IMR-90 (cell line): ENCODE data around the gene QRFP. TPM values are rescaled to one million over a fixed set of nuclear protein-coding genes. Genes with fewer than 3 reads are reported as not detected.

Source experiments
- ATAC-seq: fragments of 200-7000 bp; cut with Tn5 transposase; 2 replicates; pipeline ENCODE4 v1.9.1; 2020; ENCODE audit warnings: low read depth, mild to moderate bottlenecking, moderate library complexity
- BruUV-seq: library from RNA; stranded (reverse); fragments of 400-500 nt; replicated peaks from 2 replicates; lab custom pipeline; 2021; lab: Mats Ljungman, UMichigan
- CTCF ChIA-PET: fragments of 300-600 bp; formaldehyde crosslinking; extraction: SDS; loops from one replicate; lab custom pipeline; 2021; ENCODE audit warnings: antibody characterized with exemption; lab: Yijun Ruan, JAX
- POLR2A ChIA-PET: fragments of 300-600 bp; sonication (Branson Sonifier 250); formaldehyde crosslinking; loops from one replicate; lab custom pipeline; 2022; ENCODE audit warnings: antibody characterized with exemption; ENCODE audit not compliant: unreplicated experiment; lab: Charles Lee
- DNase-seq: peaks from one replicate; pipeline ENCODE4 v3.0.0; 2013
- H2AFZ ChIP-seq: replicated peaks from 2 replicates; pipeline ENCODE3; 2013; ENCODE audit warnings: low read length, mild to moderate bottlenecking; ENCODE audit not compliant: poor library complexity
- H2AK5ac ChIP-seq: 2 replicates; pipeline ENCODE4 v1.6.1; 2013; ENCODE audit warnings: low read depth, low read length, inconsistent platforms
- H2AK9ac ChIP-seq: replicated peaks from 2 replicates; pipeline ENCODE3; 2013; ENCODE audit warnings: mild to moderate bottlenecking, low read depth, low read length, moderate library complexity; ENCODE audit not compliant: poor library complexity
- H2BK120ac ChIP-seq: 2 replicates; pipeline ENCODE4 v1.6.1; 2013; ENCODE audit warnings: low read depth, low read length, inconsistent platforms
- H2BK15ac ChIP-seq: 3 replicates; pipeline ENCODE4 v1.6.1; 2013; ENCODE audit warnings: low read depth, low read length, inconsistent platforms
- H2BK20ac ChIP-seq: 2 replicates; pipeline ENCODE4 v1.6.1; 2013; ENCODE audit warnings: low read depth, mild to moderate bottlenecking, inconsistent platforms, low read length, moderate library complexity
- H2BK5ac ChIP-seq: 2 replicates; pipeline ENCODE4 v1.6.1; 2013; ENCODE audit warnings: mild to moderate bottlenecking, low read depth, low read length, inconsistent platforms; ENCODE audit not compliant: poor library complexity, severe bottlenecking
- H3K14ac ChIP-seq: replicated peaks from 2 replicates; pipeline ENCODE4 v1.6.1; 2013; ENCODE audit warnings: low read depth, low read length, inconsistent platforms
- H3K18ac ChIP-seq: 2 replicates; pipeline ENCODE4 v1.6.1; 2013; ENCODE audit warnings: low read depth, low read length, control low read depth
- H3K23ac ChIP-seq: 2 replicates; pipeline ENCODE4 v1.6.1; 2013; ENCODE audit warnings: low read depth, low read length, inconsistent platforms
- H3K27ac ChIP-seq: 2 replicates; pipeline ENCODE4 v1.5.1; 2013; ENCODE audit warnings: mild to moderate bottlenecking, control low read depth, low read length; ENCODE audit not compliant: insufficient read depth
- H3K27me3 ChIP-seq: 2 replicates; pipeline ENCODE4 v1.6.1; 2013; ENCODE audit warnings: low read length; ENCODE audit not compliant: control insufficient read depth, insufficient read depth
- H3K36me3 ChIP-seq: 2 replicates; pipeline ENCODE4 v1.6.1; 2013; ENCODE audit warnings: low read length, mixed read lengths; ENCODE audit not compliant: control insufficient read depth, insufficient read depth
- H3K4ac ChIP-seq: 2 replicates; pipeline ENCODE4 v1.6.1; 2013; ENCODE audit warnings: low read depth, low read length, inconsistent platforms
- H3K4me1 ChIP-seq: 2 replicates; pipeline ENCODE4 v1.6.1; 2013; ENCODE audit warnings: low read length, mixed read lengths; ENCODE audit not compliant: control insufficient read depth, insufficient read depth
- H3K4me2 ChIP-seq: 2 replicates; pipeline ENCODE4 v1.6.1; 2013; ENCODE audit warnings: low read depth, mild to moderate bottlenecking, control low read depth, low read length, moderate library complexity
- H3K4me3 ChIP-seq: 2 replicates; pipeline ENCODE4 v1.5.1; 2013; ENCODE audit warnings: low read depth, mild to moderate bottlenecking, control low read depth, low read length, moderate library complexity; ENCODE audit not compliant: insufficient read depth
- H3K56ac ChIP-seq: 2 replicates; pipeline ENCODE4 v1.6.1; 2013; ENCODE audit warnings: low read length, inconsistent platforms; ENCODE audit not compliant: insufficient read depth; ENCODE audit errors: extremely low read depth
- H3K79me1 ChIP-seq, 2 experiments: 2 replicates each; pipeline ENCODE4 v1.6.1; 2013; ENCODE audit warnings: low read length in 2 of 2, inconsistent platforms in 1 of 2, low read depth in 1 of 2
- H3K9ac ChIP-seq: 2 replicates; pipeline ENCODE4 v1.6.1; 2013; ENCODE audit warnings: low read depth, low read length, control low read depth
- H3K9me1 ChIP-seq: 2 replicates; pipeline ENCODE4 v1.6.1; 2013; ENCODE audit warnings: low read length, inconsistent platforms; ENCODE audit not compliant: insufficient read depth
- H3K9me3 ChIP-seq: 2 replicates; pipeline ENCODE4 v1.6.1; 2013; ENCODE audit warnings: low read length; ENCODE audit not compliant: control insufficient read depth, insufficient read depth
- H4K20me1 ChIP-seq: 2 replicates; pipeline ENCODE4 v1.6.1; 2013; ENCODE audit warnings: low read length, inconsistent platforms; ENCODE audit not compliant: insufficient read depth
- H4K5ac ChIP-seq: 2 replicates; pipeline ENCODE4 v1.6.1; 2013; ENCODE audit warnings: mild to moderate bottlenecking, low read depth, low read length, control low read depth
- H4K8ac ChIP-seq, 2 experiments: 2 replicates each; pipeline ENCODE4 v1.6.1; 2013; ENCODE audit warnings: low read depth in 2 of 2, low read length in 2 of 2, control low read depth in 1 of 2, inconsistent platforms in 1 of 2
- H4K91ac ChIP-seq: 2 replicates; pipeline ENCODE4 v1.6.1; 2013; ENCODE audit warnings: low read depth, low read length, inconsistent platforms; ENCODE audit not compliant: insufficient read depth
- BHLHE40 ChIP-seq: fragments of 150-350 bp; IDR thresholded peaks from 2 replicates; pipeline ENCODE4 v1.6.1; 2016; ENCODE audit warnings: mild to moderate bottlenecking, low read depth, low read length
- CEBPB ChIP-seq: IDR thresholded peaks from 2 replicates; pipeline ENCODE4 v1.6.1; 2012; ENCODE audit warnings: low read depth, low read length, improper control_type of control experiment
- CHD1 ChIP-seq: IDR thresholded peaks from 2 replicates; pipeline ENCODE4 v1.6.1; 2012; ENCODE audit warnings: low read depth, low read length, improper control_type of control experiment
- FOS ChIP-seq: fragments of 150-350 bp; IDR thresholded peaks from 2 replicates; pipeline ENCODE4 v1.6.1; 2016; ENCODE audit warnings: low read depth, low read length
- MAZ ChIP-seq: IDR thresholded peaks from 2 replicates; pipeline ENCODE4 v1.6.1; 2012; ENCODE audit warnings: low read depth, mild to moderate bottlenecking, low read length, improper control_type of control experiment, moderate library complexity, borderline replicate concordance
- MXI1 ChIP-seq: IDR thresholded peaks from 2 replicates; pipeline ENCODE4 v1.6.1; 2012; ENCODE audit warnings: low read depth, mild to moderate bottlenecking, low read length, moderate library complexity, borderline replicate concordance
- NFE2L2 ChIP-seq: fragments of 150-350 bp; IDR thresholded peaks from 2 replicates; pipeline ENCODE4 v1.6.1; 2016; ENCODE audit warnings: low read depth, mild to moderate bottlenecking, low read length
- POLR2A ChIP-seq: IDR thresholded peaks from 2 replicates; pipeline ENCODE4 v1.6.1; 2012; ENCODE audit warnings: mild to moderate bottlenecking, low read depth, low read length
- RAD21 ChIP-seq: IDR thresholded peaks from 2 replicates; pipeline ENCODE4 v1.6.1; 2012; ENCODE audit warnings: low read length, improper control_type of control experiment
- RCOR1 ChIP-seq: IDR thresholded peaks from 2 replicates; pipeline ENCODE4 v1.6.1; 2012; ENCODE audit warnings: mild to moderate bottlenecking, low read length, improper control_type of control experiment; ENCODE audit not compliant: insufficient replicate concordance
- RFX5 ChIP-seq: IDR thresholded peaks from 2 replicates; pipeline ENCODE4 v1.8.0; 2012; ENCODE audit warnings: low read depth, mild to moderate bottlenecking, low read length, moderate library complexity
- SMC3 ChIP-seq: fragments of 150-350 bp; IDR thresholded peaks from 2 replicates; pipeline ENCODE4 v1.6.1; 2016; ENCODE audit warnings: low read depth, mild to moderate bottlenecking, antibody characterized with exemption, low read length, moderate library complexity
- WGBS, 2 experiments: methylation state at CpG; one replicate each; pipeline versions ENCODE4 v1.1.5 to v1.1.7; 2013; ENCODE audit warnings: missing lambda C conversion rate in 2 of 2; ENCODE audit not compliant: insufficient read length in 1 of 2; ENCODE audit errors: extremely low coverage in 2 of 2; 5-methylcytosine and 5-hydroxymethylcytosine counted together
- dilution Hi-C: fragments of 300-500 bp; cut with HindIII; formaldehyde crosslinking; loops from one replicate; pipeline ENCODE4 v1.14.3; 2018; ENCODE audit warnings: low sequenced_read_pairs; ENCODE audit not compliant: unreplicated experiment
- in situ Hi-C: fragments of 300-500 bp; cut with MboI; formaldehyde crosslinking; loops from 3 replicates; pipeline ENCODE4 v1.14.3; 2019; ENCODE audit warnings: low sequenced_read_pairs, inconsistent platforms, mixed read lengths
- intact Hi-C: fragments of 100-400 bp; cut with micrococcal nuclease; formaldehyde crosslinking; loops from 2 replicates; pipeline ENCODE4 v1.10.0; 2022
- polyA plus RNA-seq, 3 experiments: library from polyadenylated mRNA; depleted of rRNA; stranded (reverse); fragments of >200 nt; gene quantifications; 2 replicates each; pipeline ENCODE4 v1.2.3, GENCODE V29; 2012; ENCODE audit warnings: low replicate concordance in 1 of 3
- total RNA-seq: library from RNA; depleted of rRNA; stranded (reverse); fragments of >200 nt; gene quantifications from 2 replicates; pipeline ENCODE4 v1.2.3, GENCODE V29; 2012
- TF ChIP-seq, protein P1 (sequence below): fragments of 150-350 bp; IDR thresholded peaks from 2 replicates; pipeline ENCODE4 v1.6.1; 2016; ENCODE audit warnings: low read depth, mild to moderate bottlenecking, low read length, moderate library complexity, borderline replicate concordance
- TF ChIP-seq, protein P2 (sequence below): conservative IDR thresholded peaks from 2 replicates; pipeline ENCODE4 v1.5.1; 2012; ENCODE audit warnings: mild to moderate bottlenecking, low read depth, low read length, improper control_type of control experiment

QRFP gene
- total and polyA plus RNA-seq, 2 of the 4 experiments (the other 2 are of a cell fraction), result not detected

GRCh38 chr9:130890124-130890523 lies 6.5 kb downstream of the QRFP start:
- TF ChIP-seq RCOR1 (no peak), MXI1 (no peak), CEBPB (no peak), FOS (no peak), RAD21 (no peak), POLR2A (no peak), SMC3 (no peak), NFE2L2 (no peak), BHLHE40 (no peak), CHD1 (no peak), RFX5 (no peak), MAZ (no peak)
- TF ChIP-seq, protein P1, sequence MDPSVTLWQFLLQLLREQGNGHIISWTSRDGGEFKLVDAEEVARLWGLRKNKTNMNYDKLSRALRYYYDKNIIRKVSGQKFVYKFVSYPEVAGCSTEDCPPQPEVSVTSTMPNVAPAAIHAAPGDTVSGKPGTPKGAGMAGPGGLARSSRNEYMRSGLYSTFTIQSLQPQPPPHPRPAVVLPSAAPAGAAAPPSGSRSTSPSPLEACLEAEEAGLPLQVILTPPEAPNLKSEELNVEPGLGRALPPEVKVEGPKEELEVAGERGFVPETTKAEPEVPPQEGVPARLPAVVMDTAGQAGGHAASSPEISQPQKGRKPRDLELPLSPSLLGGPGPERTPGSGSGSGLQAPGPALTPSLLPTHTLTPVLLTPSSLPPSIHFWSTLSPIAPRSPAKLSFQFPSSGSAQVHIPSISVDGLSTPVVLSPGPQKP, result no peak
- TF ChIP-seq, protein P2, sequence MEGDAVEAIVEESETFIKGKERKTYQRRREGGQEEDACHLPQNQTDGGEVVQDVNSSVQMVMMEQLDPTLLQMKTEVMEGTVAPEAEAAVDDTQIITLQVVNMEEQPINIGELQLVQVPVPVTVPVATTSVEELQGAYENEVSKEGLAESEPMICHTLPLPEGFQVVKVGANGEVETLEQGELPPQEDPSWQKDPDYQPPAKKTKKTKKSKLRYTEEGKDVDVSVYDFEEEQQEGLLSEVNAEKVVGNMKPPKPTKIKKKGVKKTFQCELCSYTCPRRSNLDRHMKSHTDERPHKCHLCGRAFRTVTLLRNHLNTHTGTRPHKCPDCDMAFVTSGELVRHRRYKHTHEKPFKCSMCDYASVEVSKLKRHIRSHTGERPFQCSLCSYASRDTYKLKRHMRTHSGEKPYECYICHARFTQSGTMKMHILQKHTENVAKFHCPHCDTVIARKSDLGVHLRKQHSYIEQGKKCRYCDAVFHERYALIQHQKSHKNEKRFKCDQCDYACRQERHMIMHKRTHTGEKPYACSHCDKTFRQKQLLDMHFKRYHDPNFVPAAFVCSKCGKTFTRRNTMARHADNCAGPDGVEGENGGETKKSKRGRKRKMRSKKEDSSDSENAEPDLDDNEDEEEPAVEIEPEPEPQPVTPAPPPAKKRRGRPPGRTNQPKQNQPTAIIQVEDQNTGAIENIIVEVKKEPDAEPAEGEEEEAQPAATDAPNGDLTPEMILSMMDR, result no peak
- no peak overlapping the region for H4K8ac ChIP-seq
- H2AK5ac ChIP-seq, result no peak overlapping the region
- no peaks in the 10 kb centered on the region for H3K27me3 ChIP-seq
- ChIA-PET CTCF (interaction anchor here (1.3 kb wide), 2 partner anchors 9 to 189 kb away, joined by 3 to 4 read pairs; no protein-coding TSS in a partner anchor), POLR2A (no interaction called here)
- H4K91ac ChIP-seq, result no peak overlapping the region
- H3K9me3 ChIP-seq, result no peaks in the 10 kb centered on the region
- H2BK5ac ChIP-seq, result no peak overlapping the region
- dilution Hi-C loops, result no loop called here
- peaks cover 80% of the 10 kb centered on the region for H3K36me3 ChIP-seq
- no peak overlapping the region for H3K18ac ChIP-seq
- H2BK15ac ChIP-seq, result no peak overlapping the region
- no TSS peak for BruUV-seq
- no peak overlapping the region for H3K9ac ChIP-seq
- peaks cover 4% of the 10 kb centered on the region; the same call in 1 of the 2 replicates for H3K9me1 ChIP-seq
- in situ Hi-C loops, result no loop called here
- H4K20me1 ChIP-seq, result peaks cover 42% of the 10 kb centered on the region
- H3K4me1 ChIP-seq, result peaks cover 15% of the 10 kb centered on the region; the same call in 1 of the 2 replicates
- H2AK9ac ChIP-seq, result no peak overlapping the region
- WGBS, 2 experiments, result 86% methylated on average over 3 of the region's 9 CpGs; no CpG with 5 or more reads in 1 of the 2 experiments
- ATAC-seq, result no peak
- H3K23ac ChIP-seq, result no peak overlapping the region
- H2BK20ac ChIP-seq, result no peak overlapping the region
- H3K56ac ChIP-seq, result no peak overlapping the region
- peaks cover 17 to 43% of the 10 kb centered on the region in 2 experiments for H3K79me1 ChIP-seq
- H3K4me2 ChIP-seq, result no peak overlapping the region
- no peak overlapping the region for H3K4ac ChIP-seq
- no peak overlapping the region for H4K5ac ChIP-seq
- H3K4me3 ChIP-seq, result no peak overlapping the region
- no peak overlapping the region for H2BK120ac ChIP-seq
- H3K14ac ChIP-seq, result no peak overlapping the region
- intact Hi-C loops, result loop anchor here (5.0 kb wide), 3 partner anchors 47 to 157 kb away; partner anchors contain the start of gene FIBCD1
- DNase-seq, result no peak
- H2AFZ ChIP-seq, result no peak overlapping the region
- H3K27ac ChIP-seq, result no peak overlapping the region
